KMS-11 (cell line): Measurements from ENCODE around the gene PTPN7.

Source experiments
- H2AFZ ChIP-seq: fragments of 200-600 bp; sonication (generic); 2 replicates; pipeline ENCODE4 v1.6.1; 2016; ENCODE audit warnings: antibody characterized with exemption, mixed run types, low read depth
- H3K27ac ChIP-seq: fragments of 200-600 bp; sonication (generic); 2 replicates; pipeline ENCODE4 v1.6.1; 2016; ENCODE audit warnings: mild to moderate bottlenecking, mixed run types
- H3K27me3 ChIP-seq: fragments of 200-600 bp; sonication (generic); 2 replicates; pipeline ENCODE4 v1.6.1; 2017; ENCODE audit warnings: mild to moderate bottlenecking, low read depth, mixed run types, moderate library complexity; ENCODE audit not compliant: insufficient read depth
- H3K36me3 ChIP-seq: fragments of 200-600 bp; sonication (generic); 2 replicates; pipeline ENCODE4 v1.6.1; 2017; ENCODE audit warnings: mild to moderate bottlenecking, mixed run types; ENCODE audit not compliant: insufficient read depth
- H3K4me1 ChIP-seq: fragments of 200-600 bp; sonication (generic); 2 replicates; pipeline ENCODE4 v1.6.1; 2016; ENCODE audit warnings: mild to moderate bottlenecking, low read depth, mixed run types; ENCODE audit not compliant: poor library complexity, severe bottlenecking
- H3K4me2 ChIP-seq: fragments of 200-600 bp; sonication (generic); 2 replicates; pipeline ENCODE4 v1.7.0; 2016; ENCODE audit warnings: mild to moderate bottlenecking, mixed run types
- H3K4me3 ChIP-seq: fragments of 200-600 bp; sonication (generic); IDR thresholded peaks from 2 replicates; pipeline ENCODE4 v1.6.1; 2017; ENCODE audit warnings: low read depth, low read length, mixed read lengths; ENCODE audit not compliant: insufficient read depth
- H3K79me2 ChIP-seq: fragments of 200-600 bp; sonication (generic); 2 replicates; pipeline ENCODE4 v1.6.1; 2016; ENCODE audit warnings: low read depth, mixed run types; ENCODE audit not compliant: insufficient read depth
- H3K9ac ChIP-seq: fragments of 200-600 bp; sonication (generic); 2 replicates; pipeline ENCODE4 v1.6.1; 2016; ENCODE audit warnings: mild to moderate bottlenecking, mixed run types
- H4K20me1 ChIP-seq: fragments of 200-600 bp; sonication (generic); 2 replicates; pipeline ENCODE4 v1.6.1; 2016; ENCODE audit warnings: mild to moderate bottlenecking, mixed run types; ENCODE audit not compliant: insufficient read depth
- CTCF ChIP-seq: fragments of 200-600 bp; sonication (generic); conservative IDR thresholded peaks from 2 replicates; pipeline ENCODE4 v1.6.1; 2017; ENCODE audit warnings: low read depth, mild to moderate bottlenecking, antibody characterized with exemption, low read length, moderate library complexity, mixed read lengths

The PTPN7 gene

GRCh38 chr1:202154766-202155477 is 5.5 kb downstream of the PTPN7 start:
- Histone ChIP-seq H3K27me3 (no peaks in the 10 kb centered on the region), H4K20me1 (no peaks in the 10 kb centered on the region), H3K4me2 (no peak overlapping the region), H3K27ac (no peak overlapping the region), H3K4me1 (no peaks in the 10 kb centered on the region), H2AFZ (0 out of 2 replicates have a peak overlapping the region, but pooled peaks have one; percentile 6), H3K36me3 (no peaks in the 10 kb centered on the region), H3K9ac (no peak overlapping the region), H3K79me2 (no peaks in the 10 kb centered on the region), H3K4me3 (no peak overlapping the region)
- TF ChIP-seq CTCF = peak; percentile 70

- Histone ChIP-seq H3K36me3 (no peaks in the 10 kb centered on the region), H3K27me3 (no peaks in the 10 kb centered on the region), H4K20me1 (no peaks in the 10 kb centered on the region), H3K4me1 (no peaks in the 10 kb centered on the region), H3K4me3 (no peak overlapping the region), H3K4me2 (no peak overlapping the region), H3K79me2 (no peaks in the 10 kb centered on the region), H2AFZ (0 out of 2 replicates have a peak overlapping the region, but pooled peaks have one; percentile 6), H3K27ac (no peak overlapping the region), H3K9ac (no peak overlapping the region)
- TF ChIP-seq CTCF = no peak
Observed at GRCh38 chr1:202154148-202154765, 6.1 kb downstream of the PTPN7 start.

GRCh38 chr1:202153284-202153683 is 7.1 kb downstream of the PTPN7 start:
- Histone ChIP-seq H3K4me2 (no peak overlapping the region), H3K4me1 (no peaks in the 10 kb centered on the region), H3K27ac (no peak overlapping the region), H3K79me2 (no peaks in the 10 kb centered on the region), H4K20me1 (no peaks in the 10 kb centered on the region), H3K4me3 (no peak overlapping the region), H3K36me3 (no peaks in the 10 kb centered on the region), H3K27me3 (no peaks in the 10 kb centered on the region), H2AFZ (no peak overlapping the region), H3K9ac (no peak overlapping the region)
- no peak for TF ChIP-seq CTCF

DNA sequence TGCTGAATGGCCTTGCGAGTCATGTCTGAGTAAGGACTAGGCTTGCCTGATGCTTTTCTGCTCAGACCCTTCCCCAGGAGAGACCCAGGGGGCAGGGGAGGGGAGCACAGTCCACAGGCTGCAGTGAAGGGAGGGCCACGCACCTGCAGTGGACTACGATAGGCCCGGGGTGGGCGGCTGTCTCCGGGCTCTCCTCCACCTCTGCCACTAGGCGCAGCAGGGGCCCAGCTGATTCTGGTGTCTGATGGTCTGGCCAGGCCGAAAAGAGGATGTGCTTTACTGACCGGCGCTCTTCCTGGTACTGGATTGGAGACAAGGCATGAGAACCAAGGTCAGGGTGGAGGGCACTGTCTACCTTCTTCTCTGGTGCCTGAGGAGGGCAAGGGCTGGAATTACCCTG is 8.0 kb downstream of the PTPN7 start:
- Histone ChIP-seq H3K79me2 (no peaks in the 10 kb centered on the region), H3K4me2 (no peak overlapping the region), H2AFZ (no peak overlapping the region), H3K36me3 (no peaks in the 10 kb centered on the region), H3K27ac (no peak overlapping the region), H3K27me3 (no peaks in the 10 kb centered on the region), H3K9ac (no peak overlapping the region), H3K4me3 (no peak overlapping the region), H3K4me1 (no peaks in the 10 kb centered on the region), H4K20me1 (no peaks in the 10 kb centered on the region)
- no peak for TF ChIP-seq CTCF
